Subcutaneous adipose tissue (tissue), 4 donors: ENCODE results near the gene MME. TPM values are rescaled to one million over a fixed set of nuclear protein-coding genes. Genes with fewer than 3 reads are reported as not detected.

ENCODE experiments used
- total RNA-seq, 4 donors: library from RNA; depleted of rRNA; stranded (reverse); fragments of >200 nt; gene quantifications; one replicate each; pipeline ENCODE4 v1.1.0, GENCODE V29; 2016
- TF ChIP-seq, protein P1 (sequence below): fragments of 450-650 bp; IDR thresholded peaks from one replicate; pipeline ENCODE4 v1.5.1; 2016; ENCODE audit warnings: low read depth, mild to moderate bottlenecking, control low read depth, antibody characterized with exemption, moderate library complexity

The MME gene
- total RNA-seq, 4 donors from 2014 or later: 116 to 408 (median 226) TPM

DNA sequence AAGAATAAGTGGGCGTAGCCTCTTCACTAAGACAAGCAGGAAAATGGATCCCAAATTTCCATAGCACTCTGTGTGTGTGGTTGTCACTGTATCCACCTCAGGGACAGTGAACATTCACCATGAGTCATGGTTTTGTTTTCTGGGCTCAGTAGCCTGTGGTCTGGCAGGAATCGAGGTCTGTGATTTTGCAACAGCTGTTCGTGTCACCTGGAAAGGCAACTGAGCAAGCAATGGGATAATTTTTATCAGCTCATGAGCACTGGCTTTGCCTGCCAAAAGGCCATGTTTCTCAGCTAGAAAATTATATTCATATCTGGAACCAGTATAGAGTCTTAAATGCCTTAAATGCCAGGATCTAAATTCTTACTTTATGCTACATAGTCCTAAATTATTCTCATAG is 152.5 kb downstream of the MME start:
- TF ChIP-seq, protein P1, sequence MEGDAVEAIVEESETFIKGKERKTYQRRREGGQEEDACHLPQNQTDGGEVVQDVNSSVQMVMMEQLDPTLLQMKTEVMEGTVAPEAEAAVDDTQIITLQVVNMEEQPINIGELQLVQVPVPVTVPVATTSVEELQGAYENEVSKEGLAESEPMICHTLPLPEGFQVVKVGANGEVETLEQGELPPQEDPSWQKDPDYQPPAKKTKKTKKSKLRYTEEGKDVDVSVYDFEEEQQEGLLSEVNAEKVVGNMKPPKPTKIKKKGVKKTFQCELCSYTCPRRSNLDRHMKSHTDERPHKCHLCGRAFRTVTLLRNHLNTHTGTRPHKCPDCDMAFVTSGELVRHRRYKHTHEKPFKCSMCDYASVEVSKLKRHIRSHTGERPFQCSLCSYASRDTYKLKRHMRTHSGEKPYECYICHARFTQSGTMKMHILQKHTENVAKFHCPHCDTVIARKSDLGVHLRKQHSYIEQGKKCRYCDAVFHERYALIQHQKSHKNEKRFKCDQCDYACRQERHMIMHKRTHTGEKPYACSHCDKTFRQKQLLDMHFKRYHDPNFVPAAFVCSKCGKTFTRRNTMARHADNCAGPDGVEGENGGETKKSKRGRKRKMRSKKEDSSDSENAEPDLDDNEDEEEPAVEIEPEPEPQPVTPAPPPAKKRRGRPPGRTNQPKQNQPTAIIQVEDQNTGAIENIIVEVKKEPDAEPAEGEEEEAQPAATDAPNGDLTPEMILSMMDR: no peak

DNA sequence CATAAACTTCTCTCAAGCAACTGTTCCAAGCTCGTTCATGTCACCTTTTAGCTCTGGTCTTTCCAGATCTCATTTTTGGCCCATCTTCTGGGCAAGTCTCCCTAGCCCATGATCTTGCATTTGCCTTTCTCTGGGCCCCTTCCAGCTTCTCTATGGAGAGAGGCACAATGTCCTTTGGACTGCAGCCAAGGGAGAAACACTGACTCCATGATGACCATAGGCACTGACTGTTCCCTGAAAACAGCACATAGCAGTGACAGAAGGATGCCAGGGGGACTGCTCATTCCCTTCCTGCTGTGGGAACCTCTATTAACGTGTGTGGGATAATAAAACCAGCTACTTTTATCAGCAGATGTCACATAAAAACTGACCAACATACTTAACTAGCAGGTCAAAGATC is 153.1 kb downstream of the MME start:
- TF ChIP-seq, protein P1: no peak

Other genes starting within 250 kb of the MME start
- gene STRIT1, start 213.4 kb downstream of the MME start, total RNA-seq: not detected